Subcutaneous abdominal adipose tissue (tissue), 5 donors: ENCODE results near the gene MAFB.

ENCODE experiments used
- H3K27ac ChIP-seq: one replicate; pipeline ENCODE4 v1.7.0; 2013; ENCODE audit warnings: low read depth, mild to moderate bottlenecking, inconsistent platforms, low read length, moderate library complexity
- H3K27me3 ChIP-seq, 5 donors: one replicate each; pipeline ENCODE4 v1.7.0; 2013; ENCODE audit warnings: low read length in 5 of 5, inconsistent platforms in 1 of 5; ENCODE audit not compliant: control insufficient read depth in 5 of 5, insufficient read depth in 4 of 5
- H3K36me3 ChIP-seq, 5 donors: one replicate each; pipeline ENCODE4 v1.7.0; 2013; ENCODE audit warnings: low read length in 5 of 5; ENCODE audit not compliant: control insufficient read depth in 5 of 5, insufficient read depth in 5 of 5
- H3K4me1 ChIP-seq, 5 donors: one replicate each; pipeline ENCODE4 v1.7.0; 2013; ENCODE audit warnings: low read length in 5 of 5, mild to moderate bottlenecking in 3 of 5, moderate library complexity in 1 of 5; ENCODE audit not compliant: control insufficient read depth in 5 of 5, insufficient read depth in 5 of 5
- H3K4me3 ChIP-seq, 5 donors: one replicate each; pipeline ENCODE4 v1.7.0; 2013; ENCODE audit warnings: low read length in 5 of 5, low read depth in 1 of 5
- H3K9ac ChIP-seq, 5 donors: one replicate each; pipeline ENCODE4 v1.7.0; 2013; ENCODE audit warnings: low read length in 5 of 5, mild to moderate bottlenecking in 4 of 5, moderate library complexity in 3 of 5
- H3K9me3 ChIP-seq, 5 donors: one replicate each; pipeline ENCODE4 v1.7.0; 2013; ENCODE audit warnings: low read length in 5 of 5; ENCODE audit not compliant: control insufficient read depth in 5 of 5
- donor health status: healthy.
- donor health status: healthy.
- donor health status: healthy.
- donor health status: healthy.
- donor health status: healthy.

Gene MAFB

DNA sequence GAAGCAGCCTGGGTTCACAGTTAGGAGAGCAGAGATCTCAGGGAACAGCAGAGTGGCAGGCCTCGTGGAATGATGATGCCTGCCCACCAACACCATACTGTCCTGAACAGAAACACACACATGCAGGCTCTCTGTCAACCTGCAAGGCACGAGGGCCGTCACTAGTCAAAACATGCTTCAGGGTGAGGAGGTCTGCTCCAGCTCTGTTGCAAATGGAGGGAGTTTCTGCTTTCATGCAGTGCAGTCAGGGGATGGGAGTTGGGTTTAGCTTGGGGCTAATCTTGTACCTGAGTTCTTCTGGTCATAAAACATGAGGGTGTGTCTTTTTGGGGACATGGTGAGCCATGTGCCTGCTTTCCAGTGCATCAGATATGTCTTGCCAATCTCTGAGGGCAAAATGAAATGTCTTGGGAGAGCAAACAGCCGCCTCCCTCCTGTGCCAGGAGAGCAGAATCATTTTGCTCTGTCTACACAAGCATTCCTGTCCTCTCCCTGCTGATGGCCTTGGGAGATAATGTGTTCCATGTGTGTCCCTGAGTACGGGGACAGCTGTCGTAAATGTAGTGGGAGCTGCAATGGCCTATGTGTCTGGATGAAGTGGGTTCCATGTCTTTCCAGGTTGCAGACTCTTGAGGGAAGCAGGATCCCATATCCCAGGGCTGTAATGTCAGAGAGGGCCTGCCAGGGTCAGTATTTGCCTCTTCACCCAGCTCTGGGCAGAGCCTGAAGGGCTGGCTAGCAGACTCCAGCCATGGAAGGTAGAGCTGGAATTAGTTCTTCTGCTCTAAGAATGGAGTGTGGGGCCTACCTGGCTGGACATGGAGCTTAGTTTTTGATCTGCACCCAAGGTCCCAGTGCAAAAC is 40.6 kb downstream of the MAFB start:
- no peak overlapping the region for H3K4me3 ChIP-seq
- H3K27ac ChIP-seq = no peak overlapping the region
- no peaks in the 10 kb centered on the region for H3K9me3 ChIP-seq
- H3K4me1 ChIP-seq = peaks cover 0 to 32% (median 14%) of the 10 kb centered on the region in 5 donors
- H3K27me3 ChIP-seq = peaks cover 0 to 3% (median 0%) of the 10 kb centered on the region in 5 donors
- H3K36me3 ChIP-seq = no peaks in the 10 kb centered on the region
- no peak overlapping the region for H3K9ac ChIP-seq

DNA sequence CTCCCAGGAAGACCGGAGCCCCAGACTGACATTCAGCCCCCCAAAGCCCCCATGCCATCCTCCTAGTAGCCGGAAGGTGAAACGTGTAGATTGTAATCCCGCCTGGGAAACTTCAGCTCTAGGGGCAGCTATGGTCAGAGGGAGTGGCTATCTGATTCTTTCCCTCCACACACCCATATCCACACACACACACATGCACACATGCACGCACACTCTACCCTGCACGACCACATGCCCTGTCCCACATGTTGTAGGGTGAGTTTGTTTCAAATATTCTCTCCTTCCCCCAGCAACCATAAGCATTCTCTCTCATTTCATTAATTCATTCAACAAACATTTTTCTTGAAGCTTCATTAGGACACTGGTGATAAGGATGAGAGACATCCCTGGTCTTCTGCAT is 42.2 kb downstream of the MAFB start:
- Histone ChIP-seq H3K9me3 (no peaks in the 10 kb centered on the region), H3K27ac (no peak overlapping the region), H3K4me1 (peaks cover 0 to 34% (median 14%) of the 10 kb centered on the region in 5 donors), H3K36me3 (no peaks in the 10 kb centered on the region), H3K4me3 (no peak overlapping the region), H3K27me3 (peaks cover 0 to 3% (median 0%) of the 10 kb centered on the region in 5 donors), H3K9ac (no peak overlapping the region)

DNA sequence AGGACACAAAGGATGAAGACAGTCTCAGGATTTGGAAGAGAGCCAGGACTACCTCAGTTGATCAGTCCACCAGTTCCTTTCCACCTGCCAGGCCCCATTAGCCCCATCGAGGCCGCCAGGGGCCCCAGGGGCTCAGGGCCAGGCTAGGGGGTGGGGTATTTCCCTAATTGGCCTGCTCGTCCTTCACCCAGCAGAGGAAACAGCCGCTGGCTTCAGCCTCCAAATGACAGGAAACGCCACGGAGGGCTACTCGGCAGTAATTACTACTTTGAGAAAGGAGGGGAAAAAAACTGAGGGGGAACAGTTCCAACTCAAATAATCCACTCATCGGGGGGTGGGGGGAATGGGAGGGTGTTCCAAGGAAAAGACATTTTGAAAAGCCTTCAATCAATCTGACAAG is 42.7 kb downstream of the MAFB start:
- Histone ChIP-seq H3K36me3 (no peaks in the 10 kb centered on the region), H3K9ac (no peak overlapping the region), H3K27me3 (peaks cover 0 to 3% (median 0%) of the 10 kb centered on the region in 5 donors), H3K9me3 (no peaks in the 10 kb centered on the region), H3K27ac (no peak overlapping the region), H3K4me3 (no peak overlapping the region), H3K4me1 (peaks cover 0 to 34% (median 14%) of the 10 kb centered on the region in 5 donors)

DNA sequence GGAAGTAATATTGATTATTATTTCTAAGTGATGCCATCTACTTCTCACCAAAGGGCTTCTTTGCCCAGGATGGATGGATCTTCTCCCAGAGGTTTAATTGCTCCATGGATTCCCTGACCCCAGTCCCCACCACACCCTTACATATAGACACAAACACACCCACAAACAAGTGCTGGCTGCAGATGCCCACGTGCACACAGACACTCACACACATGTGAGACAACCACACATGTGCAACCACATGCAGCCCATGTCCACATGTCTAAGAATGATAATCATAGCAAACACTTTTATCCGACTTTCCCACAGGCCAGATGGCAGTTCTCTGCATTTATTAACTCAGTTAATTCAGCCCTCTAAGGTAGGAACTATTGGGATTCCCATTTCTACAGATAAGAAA is 44.2 kb downstream of the MAFB start:
- Histone ChIP-seq H3K27ac (no peak overlapping the region), H3K9me3 (no peaks in the 10 kb centered on the region), H3K36me3 (no peaks in the 10 kb centered on the region), H3K9ac (no peak overlapping the region), H3K27me3 (peaks cover 0 to 3% (median 0%) of the 10 kb centered on the region in 5 donors), H3K4me3 (no peak overlapping the region), H3K4me1 (peaks cover 0 to 31% (median 17%) of the 10 kb centered on the region in 5 donors)

DNA sequence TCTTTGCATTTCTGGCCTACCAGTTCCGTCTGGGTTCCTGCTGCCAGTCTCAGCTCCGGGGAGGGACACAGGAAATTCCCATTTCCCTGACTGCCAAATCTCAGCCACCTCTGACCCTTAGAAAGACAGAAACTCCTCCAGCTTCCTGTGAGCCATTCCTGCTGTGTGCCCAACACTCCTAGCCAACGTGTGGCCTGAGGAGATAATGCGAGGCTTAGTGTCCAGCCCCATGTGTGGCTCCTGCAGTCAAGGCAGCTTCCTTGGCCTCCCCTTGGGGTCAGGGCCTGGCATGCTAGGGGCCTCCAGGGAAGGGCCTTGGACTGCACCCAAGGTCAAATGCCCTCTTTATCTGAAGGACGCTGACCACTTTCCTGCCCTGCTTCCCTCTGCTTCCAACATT is 45.1 kb downstream of the MAFB start:
- Histone ChIP-seq H3K4me3 (no peak overlapping the region), H3K27me3 (peaks cover 0 to 3% (median 0%) of the 10 kb centered on the region in 5 donors), H3K36me3 (no peaks in the 10 kb centered on the region), H3K9me3 (no peaks in the 10 kb centered on the region), H3K27ac (no peak overlapping the region), H3K4me1 (peaks cover 0 to 31% (median 17%) of the 10 kb centered on the region in 5 donors), H3K9ac (no peak overlapping the region)

DNA sequence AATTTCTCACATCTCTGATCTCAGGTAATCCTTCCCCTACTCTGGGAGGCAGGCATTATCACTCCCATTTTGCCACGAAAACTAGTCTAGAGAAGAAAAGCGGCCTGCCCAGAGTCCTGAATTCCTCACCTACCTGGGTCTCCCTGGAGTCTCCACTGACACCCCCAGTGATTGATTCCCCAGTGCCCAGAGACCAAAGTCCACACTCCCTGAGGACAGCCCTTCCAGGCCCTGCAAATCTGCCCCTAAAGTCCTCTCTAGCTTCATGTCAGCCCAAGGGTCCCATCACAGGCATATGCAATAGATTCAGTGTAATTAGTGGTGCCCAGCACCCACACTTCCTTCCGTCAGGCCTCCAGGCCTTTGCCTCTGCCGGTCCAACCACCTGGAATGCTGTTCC is 47.2 kb downstream of the MAFB start:
- no peak overlapping the region for H3K9ac ChIP-seq

DNA sequence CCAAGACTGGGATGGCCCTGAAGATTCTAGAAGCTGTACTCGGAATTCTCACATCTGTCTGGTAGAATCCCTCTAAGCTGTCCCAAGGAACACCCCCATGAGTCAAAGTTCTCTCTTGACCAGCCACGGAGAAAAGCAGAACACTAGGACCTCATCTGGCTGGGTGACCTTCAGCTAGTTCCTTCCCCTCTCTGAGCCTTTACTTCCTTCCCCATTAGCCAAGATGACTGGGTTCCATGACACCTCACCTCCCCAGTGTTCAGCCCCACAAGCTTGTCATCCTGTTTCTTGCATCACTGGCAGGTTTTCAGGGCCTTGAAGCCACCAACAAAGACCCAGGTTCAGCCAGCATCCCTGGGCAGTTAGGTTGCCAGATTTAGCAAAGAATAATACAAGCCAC is 47.8 kb downstream of the MAFB start:
- H3K27ac ChIP-seq = no peak overlapping the region
- H3K27me3 ChIP-seq = no peaks in the 10 kb centered on the region
- no peak overlapping the region for H3K4me3 ChIP-seq
- peaks cover 0 to 18% (median 11%) of the 10 kb centered on the region in 5 donors for H3K4me1 ChIP-seq
- no peak overlapping the region for H3K9ac ChIP-seq
- H3K36me3 ChIP-seq = no peaks in the 10 kb centered on the region
- no peaks in the 10 kb centered on the region for H3K9me3 ChIP-seq

More for the DNA sequence above, 47.2 kb downstream of the MAFB start:
- peaks cover 0 to 25% (median 17%) of the 10 kb centered on the region in 5 donors for H3K4me1 ChIP-seq
- H3K4me3 ChIP-seq = no peak overlapping the region
- H3K9me3 ChIP-seq = no peaks in the 10 kb centered on the region
- no peaks in the 10 kb centered on the region for H3K27me3 ChIP-seq
- no peaks in the 10 kb centered on the region for H3K36me3 ChIP-seq
- no peak overlapping the region for H3K27ac ChIP-seq

DNA sequence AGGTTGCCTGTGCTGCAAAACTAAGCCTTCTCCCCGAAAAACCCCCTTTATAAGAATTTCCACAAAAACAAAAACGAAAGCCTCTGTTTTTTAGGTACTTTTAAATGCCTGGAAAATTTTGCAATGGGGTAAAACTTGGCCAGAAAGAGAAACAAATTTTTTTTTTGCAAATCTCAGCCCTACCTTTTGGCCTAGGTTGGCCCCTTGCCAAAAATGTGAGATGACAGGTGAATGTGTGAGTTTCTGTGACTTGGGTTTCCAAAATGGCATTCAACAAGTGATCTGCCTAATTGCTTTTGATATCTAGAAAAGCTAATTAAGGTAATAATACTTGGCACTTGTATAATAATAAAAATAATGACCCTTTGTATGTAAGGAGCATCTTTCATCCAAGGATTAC is 48.4 kb downstream of the MAFB start:
- Histone ChIP-seq H3K4me1 (peaks cover 0 to 14% (median 11%) of the 10 kb centered on the region in 5 donors), H3K27me3 (no peaks in the 10 kb centered on the region), H3K9me3 (no peaks in the 10 kb centered on the region), H3K36me3 (no peaks in the 10 kb centered on the region), H3K4me3 (no peak overlapping the region), H3K9ac (no peak overlapping the region), H3K27ac (no peak overlapping the region)

DNA sequence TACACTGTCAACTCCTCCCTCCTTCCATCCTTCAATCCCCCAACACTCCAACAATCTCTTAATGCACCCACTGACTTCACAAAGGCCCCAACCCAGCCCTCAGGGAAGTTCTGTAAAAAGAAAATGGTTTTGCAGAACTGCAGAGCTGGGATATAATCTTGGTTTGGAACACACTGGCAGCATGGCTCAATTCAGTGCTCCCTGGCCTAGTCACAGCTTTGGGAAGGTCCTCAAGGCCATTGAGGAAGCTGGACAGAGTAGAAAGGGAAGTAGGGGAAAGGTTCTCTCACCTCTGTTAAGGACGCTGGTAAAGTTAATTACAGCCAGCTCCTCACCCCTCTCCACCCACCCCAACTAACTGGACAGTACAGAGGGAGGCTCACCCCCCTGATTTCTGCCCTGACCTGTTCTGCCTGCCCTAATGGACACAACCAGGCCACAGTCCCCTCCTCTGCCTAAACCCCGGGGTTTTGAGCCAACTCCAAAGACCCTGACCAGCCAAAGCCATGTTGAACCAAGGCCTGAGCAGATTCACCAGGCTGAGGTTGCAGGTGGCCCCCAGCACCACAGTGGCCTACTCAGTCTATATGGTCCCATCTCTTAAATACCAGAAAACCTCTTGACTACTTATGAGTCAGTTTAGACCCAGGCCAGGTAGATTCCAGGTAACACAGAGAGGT is 49.2 kb downstream of the MAFB start:
- Histone ChIP-seq H3K4me3 (no peak overlapping the region), H3K27me3 (peaks cover 0 to under 1% (median 0%) of the 10 kb centered on the region in 5 donors), H3K27ac (no peak overlapping the region), H3K9ac (no peak overlapping the region), H3K4me1 (peaks cover 0 to 14% (median 11%) of the 10 kb centered on the region in 5 donors), H3K9me3 (no peaks in the 10 kb centered on the region), H3K36me3 (no peaks in the 10 kb centered on the region)

DNA sequence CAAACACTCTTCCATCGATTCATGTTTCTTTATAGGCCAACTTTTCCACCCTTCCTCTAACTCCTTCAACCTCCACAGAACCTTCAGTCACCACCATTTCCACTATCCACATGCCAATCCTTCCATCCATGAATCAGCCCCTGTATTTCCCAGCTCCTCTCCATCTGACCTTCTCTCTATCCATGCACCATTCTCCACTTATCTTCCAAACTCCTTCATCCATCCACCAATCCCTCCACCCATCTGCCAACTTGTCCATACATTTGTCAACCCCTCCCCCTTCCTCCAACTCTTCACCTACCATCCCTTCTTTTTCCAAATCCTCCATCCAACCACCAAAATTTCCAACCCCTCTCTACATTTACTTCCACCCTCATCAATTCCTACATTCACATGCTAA is 49.9 kb downstream of the MAFB start:
- H3K27me3 ChIP-seq = peaks cover 0 to 3% (median 0%) of the 10 kb centered on the region in 5 donors
- H3K4me1 ChIP-seq = peaks cover 0 to 12% (median 8%) of the 10 kb centered on the region in 5 donors
- H3K4me3 ChIP-seq = no peak overlapping the region
- H3K27ac ChIP-seq = no peak overlapping the region
- no peaks in the 10 kb centered on the region for H3K36me3 ChIP-seq
- no peaks in the 10 kb centered on the region for H3K9me3 ChIP-seq
- H3K9ac ChIP-seq = no peak overlapping the region
